NB4 (cell line): ENCODE measurements around the gene HLA-DRB1.

Experiments
- POLR2A ChIP-seq: IDR thresholded peaks from 2 replicates; pipeline ENCODE4 v1.6.1; 2011; ENCODE audit warnings: mild to moderate bottlenecking; ENCODE audit not compliant: insufficient read length; ENCODE audit errors: extremely low read depth
- TF ChIP-seq, protein P1 (sequence below): IDR thresholded peaks from one replicate; pipeline ENCODE4 v1.5.1; 2012; ENCODE audit warnings: low read depth, low read length
- TF ChIP-seq, protein P2 (sequence below): IDR thresholded peaks from 2 replicates; pipeline ENCODE4 v1.6.1; 2011; ENCODE audit warnings: low read depth, low read length

DNA sequence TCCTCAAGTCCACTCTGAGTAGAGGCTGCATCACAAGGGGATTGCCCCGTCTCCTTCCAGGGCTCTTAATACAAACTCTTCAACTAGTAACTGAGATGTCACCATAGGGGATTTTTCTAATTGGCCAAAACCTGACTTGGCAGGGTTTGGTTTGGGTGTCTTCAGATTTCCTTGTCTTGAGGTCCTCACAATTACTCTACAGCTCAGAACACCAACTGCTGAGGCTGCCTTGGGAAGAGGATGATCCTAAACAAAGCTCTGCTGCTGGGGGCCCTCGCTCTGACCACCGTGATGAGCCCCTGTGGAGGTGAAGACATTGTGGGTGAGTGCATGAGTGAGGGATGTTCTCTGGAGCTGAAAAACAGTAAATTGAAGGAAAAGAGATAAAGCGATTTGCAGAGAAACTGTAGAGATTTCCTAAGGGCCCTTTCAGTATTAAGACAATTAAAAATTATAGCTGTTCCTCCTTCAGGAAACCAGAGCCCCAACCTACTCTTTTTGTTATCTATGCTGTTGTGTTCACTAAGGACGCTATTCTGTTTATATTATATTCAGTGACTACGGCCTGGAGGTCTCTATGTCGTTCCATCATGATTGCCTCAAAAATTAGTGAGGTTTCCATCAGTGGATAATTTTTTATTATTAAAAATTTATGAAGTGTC, 47.7 kb upstream of the HLA-DRB1 start, which contains the start of gene HLA-DQA1:
- TF ChIP-seq, protein P1, sequence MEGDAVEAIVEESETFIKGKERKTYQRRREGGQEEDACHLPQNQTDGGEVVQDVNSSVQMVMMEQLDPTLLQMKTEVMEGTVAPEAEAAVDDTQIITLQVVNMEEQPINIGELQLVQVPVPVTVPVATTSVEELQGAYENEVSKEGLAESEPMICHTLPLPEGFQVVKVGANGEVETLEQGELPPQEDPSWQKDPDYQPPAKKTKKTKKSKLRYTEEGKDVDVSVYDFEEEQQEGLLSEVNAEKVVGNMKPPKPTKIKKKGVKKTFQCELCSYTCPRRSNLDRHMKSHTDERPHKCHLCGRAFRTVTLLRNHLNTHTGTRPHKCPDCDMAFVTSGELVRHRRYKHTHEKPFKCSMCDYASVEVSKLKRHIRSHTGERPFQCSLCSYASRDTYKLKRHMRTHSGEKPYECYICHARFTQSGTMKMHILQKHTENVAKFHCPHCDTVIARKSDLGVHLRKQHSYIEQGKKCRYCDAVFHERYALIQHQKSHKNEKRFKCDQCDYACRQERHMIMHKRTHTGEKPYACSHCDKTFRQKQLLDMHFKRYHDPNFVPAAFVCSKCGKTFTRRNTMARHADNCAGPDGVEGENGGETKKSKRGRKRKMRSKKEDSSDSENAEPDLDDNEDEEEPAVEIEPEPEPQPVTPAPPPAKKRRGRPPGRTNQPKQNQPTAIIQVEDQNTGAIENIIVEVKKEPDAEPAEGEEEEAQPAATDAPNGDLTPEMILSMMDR, result no peak
- TF ChIP-seq POLR2A, result no peak
- TF ChIP-seq, protein P2, sequence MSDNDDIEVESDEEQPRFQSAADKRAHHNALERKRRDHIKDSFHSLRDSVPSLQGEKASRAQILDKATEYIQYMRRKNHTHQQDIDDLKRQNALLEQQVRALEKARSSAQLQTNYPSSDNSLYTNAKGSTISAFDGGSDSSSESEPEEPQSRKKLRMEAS, result no peak
